Midbrain (tissue), 1 donor: Measurements from ENCODE around the gene HBG2.
"Not testable (repeated sequence)": the region's sequence is repeated elsewhere in the genome, so short reads cannot be mapped to it uniquely, and the experiment has no call there.

Experiments
- DNase-seq: peaks from one replicate; lab custom pipeline; 2025; lab: John Stamatoyannopoulos, UW

HBG2 gene

DNA sequence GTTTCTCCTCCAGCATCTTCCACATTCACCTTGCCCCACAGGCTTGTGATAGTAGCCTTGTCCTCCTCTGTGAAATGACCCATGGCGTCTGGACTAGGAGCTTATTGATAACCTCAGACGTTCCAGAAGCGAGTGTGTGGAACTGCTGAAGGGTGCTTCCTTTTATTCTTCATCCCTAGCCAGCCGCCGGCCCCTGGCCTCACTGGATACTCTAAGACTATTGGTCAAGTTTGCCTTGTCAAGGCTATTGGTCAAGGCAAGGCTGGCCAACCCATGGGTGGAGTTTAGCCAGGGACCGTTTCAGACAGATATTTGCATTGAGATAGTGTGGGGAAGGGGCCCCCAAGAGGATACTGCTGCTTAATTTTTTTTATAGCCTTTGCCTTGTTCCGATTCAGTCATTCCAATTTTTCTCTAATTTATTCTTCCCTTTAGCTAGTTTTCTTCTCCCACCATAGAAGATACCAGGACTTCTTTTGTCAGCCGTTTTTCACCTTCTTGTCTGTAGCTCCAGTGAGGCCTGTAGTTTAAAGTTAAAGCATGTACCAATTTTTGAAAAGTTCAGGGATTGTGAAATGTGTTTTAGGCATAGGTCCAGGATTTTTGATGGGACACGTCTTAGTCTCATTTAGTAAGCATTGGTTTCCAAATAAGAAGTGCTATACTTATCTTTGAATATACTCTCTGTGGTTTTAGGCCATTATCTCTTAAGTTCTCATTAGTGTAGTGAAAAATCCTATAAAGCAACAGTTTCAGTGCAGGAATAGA, at the start of gene HBG2:
Gene HBG2 (minus strand): TSS at position 136 of the 768 bp plus-strand sequence. CDS start 53 bp downstream, at position 83.
- DNase-seq = not testable (repeated sequence)

DNA sequence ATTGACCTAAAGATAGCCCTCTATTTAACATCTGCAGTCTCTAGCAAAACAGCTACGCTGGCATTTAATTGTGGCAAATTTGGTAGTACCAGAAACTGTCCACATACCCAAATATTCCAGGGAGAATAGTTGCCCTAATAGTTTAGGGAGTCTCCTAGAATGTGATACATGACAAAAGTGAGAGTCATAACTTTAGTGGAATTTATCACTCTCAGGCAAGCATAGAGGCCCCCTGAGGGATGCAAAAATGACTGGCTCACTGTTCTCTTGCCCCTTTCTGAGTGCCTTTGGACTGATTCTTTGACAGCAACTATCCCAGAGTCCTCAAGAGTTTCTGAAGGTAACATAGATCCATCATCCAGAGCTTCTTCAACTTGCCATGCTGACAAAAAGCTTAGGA, 49.5 kb upstream of the HBG2 start:
- no peak for DNase-seq

DNA sequence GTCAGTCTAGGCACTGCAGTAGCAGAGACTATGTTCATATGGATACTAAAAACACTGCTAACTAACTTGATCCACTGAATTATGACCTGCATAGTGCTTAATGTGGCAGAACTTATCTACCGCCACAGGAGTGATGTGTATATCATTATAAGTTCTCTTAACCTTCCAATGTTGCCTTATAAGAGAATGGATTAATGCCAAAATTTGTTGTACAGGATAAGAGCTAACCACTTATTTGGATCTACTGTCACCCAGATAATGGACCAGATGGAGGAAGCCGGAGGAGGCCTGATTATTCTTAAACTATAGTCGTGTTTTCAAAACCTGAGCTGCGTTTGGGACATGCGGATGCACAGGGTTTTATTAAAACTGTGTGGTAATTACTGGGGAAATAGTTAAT, 49.0 kb upstream of the HBG2 start:
- DNase-seq = no peak

DNA sequence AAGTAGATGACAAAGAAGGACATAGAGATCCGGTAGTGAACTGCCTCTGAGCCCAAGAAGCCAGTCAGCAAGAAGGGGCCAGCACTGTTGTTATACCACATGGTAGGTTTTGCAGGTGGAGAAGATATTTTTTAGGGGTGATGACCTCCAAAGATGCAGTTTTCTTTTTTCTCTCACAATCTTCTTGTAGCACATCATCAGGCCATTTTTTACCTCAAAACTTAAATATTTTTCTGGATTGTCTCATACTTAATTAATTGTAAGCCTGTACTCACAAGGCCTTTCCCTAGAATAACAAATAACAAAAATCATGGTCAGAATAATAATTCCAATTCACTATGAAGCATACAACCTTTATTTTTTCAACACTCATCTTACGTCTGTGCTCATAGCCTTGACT, 47.3 kb upstream of the HBG2 start, which contains the start of gene OR51B4:
Gene OR51B4 (minus strand): TSS at position 101 of the 400 bp plus-strand sequence. CDS start 0 bp downstream, at position 101.
- DNase-seq = no peak

DNA sequence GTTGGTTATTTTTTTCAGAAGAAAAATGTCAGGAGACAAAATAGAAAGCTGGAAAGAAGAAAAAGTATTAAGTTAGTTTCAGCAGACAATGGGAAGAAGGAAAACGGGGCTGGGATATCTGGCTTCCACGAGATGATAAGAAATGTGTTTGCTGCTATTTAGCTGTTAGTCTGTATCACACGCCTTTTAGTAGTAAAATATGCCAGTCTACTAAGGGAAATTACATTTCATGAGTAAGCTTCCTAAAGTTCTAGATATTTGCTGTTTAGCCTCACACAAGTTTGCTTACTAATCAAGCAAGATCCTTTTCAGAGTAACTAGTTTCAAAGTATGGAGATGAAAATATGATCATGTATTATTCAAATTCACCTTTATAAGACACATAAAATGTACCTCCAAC, 45.7 kb upstream of the HBG2 start:
- DNase-seq = no peak

DNA sequence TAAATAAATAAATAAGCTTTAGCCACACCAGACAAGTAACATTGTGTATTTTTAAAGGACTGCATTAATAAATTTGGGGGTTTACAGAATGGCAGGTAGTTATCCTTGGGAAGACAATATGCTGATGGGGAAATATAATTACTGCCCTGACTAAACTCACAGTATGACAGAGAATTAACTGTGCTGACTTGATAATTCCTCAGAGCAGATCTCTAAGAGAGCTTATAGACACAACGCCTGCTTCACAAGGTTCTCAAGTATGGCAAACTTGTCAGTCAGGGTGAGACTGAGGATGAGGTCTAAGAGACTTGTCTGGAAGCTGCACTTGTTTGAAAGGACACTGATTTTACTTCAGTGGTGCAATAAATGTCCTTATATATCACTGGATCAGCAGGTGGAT, 43.9 kb upstream of the HBG2 start:
- no peak for DNase-seq

DNA sequence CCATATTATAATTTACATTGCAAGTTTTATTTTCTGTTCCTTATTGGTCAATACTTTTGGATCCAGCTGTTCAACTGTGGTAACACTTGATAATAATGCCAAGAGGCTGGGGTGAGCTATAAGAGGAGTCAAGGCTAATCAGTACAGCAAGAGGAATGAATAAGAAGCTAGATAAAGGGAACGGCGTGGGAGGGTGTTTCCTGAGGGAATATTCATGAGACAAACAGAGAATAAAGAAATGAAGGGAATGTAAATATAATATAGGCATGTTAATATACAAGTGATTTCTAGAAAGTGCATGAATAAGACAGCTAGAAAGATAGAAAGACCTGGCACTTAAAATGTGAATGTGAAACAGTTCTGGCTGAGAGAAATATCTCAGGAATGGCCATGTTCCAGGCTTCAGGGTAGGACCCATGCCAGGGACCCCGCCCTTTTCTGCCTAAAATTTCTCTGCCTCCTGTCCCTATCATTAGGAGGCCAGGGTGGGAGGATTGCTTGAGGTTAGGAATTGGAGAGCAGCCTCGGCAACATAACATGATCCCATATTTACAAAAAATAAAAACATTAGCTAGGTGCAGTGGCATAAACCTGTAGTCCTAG, 43.2 kb upstream of the HBG2 start:
- no peak for DNase-seq

DNA sequence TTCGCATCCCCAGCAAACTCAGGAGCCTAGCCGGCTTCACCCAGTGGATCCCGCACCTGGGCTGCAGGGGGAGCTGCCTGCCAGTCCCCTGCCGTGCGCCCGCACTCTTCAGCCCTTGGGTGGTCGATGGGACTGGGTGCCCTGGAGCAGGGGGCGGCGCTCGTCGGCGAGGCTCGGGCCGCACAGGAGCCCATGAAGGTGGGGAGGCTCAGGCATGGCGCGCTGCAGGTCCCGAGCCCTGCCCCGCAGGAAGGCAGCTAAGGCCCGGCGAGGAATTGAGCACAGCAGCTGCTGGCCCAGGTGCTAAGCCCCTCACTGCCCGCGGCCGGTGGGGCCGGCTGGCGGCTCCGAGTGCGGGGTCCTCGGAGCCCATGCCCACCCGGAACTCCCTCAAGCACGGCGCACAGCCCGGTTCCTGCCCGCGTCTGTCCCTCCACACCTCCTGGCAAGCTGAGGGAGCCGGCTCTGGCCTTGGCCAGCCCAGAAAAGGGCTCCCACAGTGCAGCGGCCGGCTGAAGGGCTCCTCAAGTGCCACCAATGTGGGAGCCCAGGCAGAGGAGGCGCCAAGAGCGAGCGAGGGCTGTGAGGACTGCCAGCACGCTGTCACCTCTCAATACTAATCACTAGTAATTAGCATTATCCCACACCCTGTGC, 39.9 kb upstream of the HBG2 start:
- not testable (repeated sequence) for DNase-seq

DNA sequence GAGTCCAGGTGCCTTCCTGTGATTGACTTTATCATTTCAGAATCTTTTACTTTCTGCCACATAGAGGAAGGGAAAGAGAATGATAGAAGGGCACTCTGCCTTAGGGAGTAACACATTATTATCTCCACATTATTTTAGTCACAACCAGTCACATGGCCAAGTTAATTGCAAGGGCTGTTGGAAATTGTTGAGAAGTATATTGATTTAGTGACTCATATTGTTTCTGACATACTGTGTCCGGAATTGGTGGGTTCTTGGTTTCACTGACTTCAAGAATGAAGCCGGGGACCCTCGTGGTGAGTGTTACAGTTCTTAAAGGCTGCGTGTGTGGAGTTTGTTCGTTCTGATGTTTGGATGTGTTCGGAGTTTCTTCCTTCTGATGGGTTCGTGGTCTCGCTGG, 38.4 kb upstream of the HBG2 start:
- no peak for DNase-seq

DNA sequence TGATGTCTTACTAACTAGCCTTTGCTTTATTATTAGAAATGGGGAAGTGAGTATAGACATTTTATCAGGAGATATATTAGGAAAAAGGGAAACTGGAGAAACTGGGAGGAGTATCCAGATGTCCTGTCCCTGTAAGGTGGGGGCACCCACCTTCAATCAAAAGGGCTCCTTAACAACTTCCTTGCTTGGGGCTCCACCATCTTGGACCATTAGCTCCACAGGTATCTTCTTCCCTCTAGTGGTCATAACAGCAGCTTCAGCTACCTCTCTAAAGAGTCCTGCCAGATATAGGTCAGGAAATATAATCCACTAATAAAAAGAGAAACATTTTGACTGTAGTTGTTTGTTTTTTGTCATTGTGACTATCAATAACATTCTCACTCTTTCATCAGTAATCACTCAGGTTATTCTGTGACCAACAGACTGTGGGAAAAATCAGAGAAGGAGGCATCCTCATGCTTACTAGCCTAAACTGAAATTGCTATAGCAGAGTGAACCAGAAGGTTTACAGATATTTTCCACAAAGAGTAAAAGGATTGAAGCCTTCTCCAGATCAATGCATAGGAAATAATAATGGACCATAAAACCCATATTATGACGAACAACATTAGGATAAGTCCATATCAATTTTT, 36.7 kb upstream of the HBG2 start:
- no peak for DNase-seq

DNA sequence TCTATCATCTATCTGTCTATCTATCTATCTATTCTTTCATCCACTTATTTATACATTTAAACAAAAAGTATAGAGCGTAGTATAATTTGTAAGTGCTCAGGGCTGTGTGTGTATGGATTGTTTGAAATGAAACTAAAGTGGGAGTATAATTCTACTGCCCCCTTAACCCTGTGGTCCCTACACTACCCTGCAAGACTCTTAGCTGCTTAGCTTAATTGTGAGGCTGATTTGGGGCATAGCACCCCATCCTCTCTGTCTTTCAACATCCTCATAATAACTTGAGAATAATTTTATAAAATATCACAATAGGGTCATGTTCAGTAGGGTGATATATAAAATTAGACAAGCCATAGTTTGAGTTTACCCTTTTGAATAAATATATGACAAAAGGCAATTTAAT, 35.5 kb upstream of the HBG2 start:
- no peak for DNase-seq

DNA sequence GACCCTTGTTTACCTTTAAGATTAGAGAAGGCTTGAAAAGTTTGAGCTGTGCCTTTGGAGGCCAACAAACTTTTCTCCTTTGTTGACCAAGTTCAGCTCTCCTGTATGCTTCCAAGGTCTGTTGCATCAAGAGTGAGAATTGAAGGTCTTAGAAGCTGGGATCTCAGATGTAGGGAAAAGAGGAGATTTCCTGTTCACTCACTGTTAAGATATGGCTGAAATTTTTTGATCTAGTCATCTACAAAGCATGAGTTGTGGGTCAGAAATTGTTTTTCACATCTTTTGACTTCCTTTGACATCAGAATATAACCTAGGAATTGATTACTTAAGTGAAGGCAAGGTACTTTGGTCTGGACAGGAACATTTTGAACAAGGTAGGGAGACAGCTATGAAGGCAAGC, 35.1 kb upstream of the HBG2 start:
- no peak for DNase-seq

DNA sequence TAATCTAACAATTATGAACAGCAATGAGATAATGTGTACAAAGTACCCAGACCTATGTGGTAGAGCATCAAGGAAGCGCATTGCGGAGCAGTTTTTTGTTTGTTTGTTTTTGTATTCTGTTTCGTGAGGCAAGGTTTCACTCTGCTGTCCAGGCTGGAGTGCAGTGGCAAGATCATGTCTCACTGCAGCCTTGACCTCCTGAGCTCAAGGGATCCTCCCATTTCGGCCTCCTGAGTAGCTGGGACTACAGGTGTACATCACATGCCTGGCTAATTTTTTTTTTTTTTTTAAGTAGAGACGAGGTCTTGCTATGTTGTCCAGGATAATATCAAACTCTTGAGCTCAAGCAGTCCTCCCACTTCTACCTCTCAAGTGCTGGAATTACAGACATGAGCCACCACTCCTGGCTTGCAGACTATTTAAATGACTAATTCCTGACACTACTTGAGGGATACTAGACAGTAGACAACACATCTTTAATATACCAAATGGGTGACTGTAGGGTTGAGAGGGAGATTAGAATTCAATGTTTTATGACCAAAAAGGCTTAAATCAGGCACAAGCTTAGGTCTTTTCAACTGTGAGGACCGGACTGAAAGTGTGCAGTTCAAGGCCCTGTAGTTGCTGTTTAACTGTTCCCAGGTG, 34.4 kb upstream of the HBG2 start:
- DNase-seq = no peak

DNA sequence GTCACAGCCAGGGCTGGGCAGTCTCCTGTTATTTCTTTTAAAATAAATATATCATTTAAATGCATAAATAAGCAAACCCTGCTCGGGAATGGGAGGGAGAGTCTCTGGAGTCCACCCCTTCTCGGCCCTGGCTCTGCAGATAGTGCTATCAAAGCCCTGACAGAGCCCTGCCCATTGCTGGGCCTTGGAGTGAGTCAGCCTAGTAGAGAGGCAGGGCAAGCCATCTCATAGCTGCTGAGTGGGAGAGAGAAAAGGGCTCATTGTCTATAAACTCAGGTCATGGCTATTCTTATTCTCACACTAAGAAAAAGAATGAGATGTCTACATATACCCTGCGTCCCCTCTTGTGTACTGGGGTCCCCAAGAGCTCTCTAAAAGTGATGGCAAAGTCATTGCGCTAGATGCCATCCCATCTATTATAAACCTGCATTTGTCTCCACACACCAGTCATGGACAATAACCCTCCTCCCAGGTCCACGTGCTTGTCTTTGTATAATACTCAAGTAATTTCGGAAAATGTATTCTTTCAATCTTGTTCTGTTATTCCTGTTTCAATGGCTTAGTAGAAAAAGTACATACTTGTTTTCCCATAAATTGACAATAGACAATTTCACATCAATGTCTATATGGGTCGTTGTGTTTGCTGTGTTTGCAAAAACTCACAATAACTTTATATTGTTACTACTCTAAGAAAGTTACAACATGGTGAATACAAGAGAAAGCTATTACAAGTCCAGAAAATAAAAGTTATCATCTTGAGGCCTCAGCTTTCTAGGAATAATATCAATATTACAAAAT, 33.7 kb upstream of the HBG2 start:
- DNase-seq = no peak

DNA sequence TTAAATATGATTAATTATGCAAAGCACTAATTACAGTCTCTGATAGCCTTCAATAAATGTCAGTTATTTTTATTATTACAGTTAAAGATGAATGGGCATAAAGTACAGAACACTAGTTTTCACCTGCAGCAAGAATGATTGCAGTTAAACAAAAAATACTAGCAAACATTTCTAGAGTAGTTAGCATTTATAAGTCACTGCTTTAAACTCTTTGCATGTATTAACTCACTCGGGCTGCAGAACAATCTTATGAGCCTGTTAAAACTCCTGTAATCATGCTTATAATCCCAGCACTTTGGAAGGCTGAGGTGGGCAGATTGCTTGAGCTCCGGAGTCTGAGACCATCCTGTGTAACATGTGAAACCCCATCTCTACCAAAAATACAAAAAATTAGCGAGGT, 32.3 kb upstream of the HBG2 start:
- DNase-seq = no peak

DNA sequence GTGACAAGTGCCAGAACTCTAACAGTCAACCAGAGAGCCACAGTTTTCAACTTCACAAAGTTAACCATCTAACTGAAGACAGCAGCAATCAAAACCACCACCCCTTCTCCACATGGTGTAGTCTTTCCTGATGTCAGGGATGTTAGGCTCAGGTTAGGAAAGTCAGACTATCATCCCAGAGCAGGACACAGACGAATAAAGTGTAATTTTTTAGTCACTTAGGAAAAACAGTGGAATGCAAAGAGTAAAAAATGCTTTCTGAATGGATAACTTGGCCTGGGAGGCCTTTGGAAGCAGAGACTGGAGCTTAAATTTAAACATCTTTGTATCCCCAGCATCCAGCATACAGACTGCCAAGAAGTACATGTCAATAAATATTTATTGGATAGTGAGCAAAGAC, 31.8 kb upstream of the HBG2 start:
- DNase-seq = no peak

DNA sequence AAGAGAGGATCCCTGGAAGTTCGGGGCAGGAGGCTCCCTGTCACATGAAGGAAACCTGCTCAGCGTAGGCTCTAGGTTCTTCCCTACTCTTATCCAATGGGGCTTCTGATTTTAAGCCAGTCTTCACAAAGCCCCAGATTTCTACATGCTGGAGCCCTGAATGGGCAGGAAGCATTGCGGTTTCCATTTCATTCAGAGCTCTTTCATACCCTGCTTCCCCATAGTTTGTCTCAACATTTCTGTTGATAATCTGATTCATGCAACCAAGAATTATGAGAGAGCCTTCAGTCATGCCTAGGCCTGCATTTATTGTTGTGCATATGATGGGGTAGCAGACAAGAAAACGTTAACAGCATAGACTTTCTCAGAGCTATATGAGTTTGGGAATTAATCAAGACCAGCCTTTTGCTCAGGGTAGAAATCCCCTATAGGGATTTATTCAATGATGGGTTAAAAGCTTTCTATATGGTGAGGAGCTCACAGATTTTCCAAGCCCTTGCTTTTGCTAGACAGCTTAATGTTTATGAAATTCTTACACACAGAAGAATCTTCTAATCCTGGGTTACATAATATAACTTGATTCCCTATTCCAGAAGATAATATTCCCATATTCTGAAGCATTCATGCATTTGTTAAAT, 31.2 kb upstream of the HBG2 start:
- no peak for DNase-seq

DNA sequence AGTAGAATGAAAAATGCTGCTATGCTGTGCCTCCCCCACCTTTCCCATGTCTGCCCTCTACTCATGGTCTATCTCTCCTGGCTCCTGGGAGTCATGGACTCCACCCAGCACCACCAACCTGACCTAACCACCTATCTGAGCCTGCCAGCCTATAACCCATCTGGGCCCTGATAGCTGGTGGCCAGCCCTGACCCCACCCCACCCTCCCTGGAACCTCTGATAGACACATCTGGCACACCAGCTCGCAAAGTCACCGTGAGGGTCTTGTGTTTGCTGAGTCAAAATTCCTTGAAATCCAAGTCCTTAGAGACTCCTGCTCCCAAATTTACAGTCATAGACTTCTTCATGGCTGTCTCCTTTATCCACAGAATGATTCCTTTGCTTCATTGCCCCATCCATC, 30.1 kb upstream of the HBG2 start:
- DNase-seq = no peak

DNA sequence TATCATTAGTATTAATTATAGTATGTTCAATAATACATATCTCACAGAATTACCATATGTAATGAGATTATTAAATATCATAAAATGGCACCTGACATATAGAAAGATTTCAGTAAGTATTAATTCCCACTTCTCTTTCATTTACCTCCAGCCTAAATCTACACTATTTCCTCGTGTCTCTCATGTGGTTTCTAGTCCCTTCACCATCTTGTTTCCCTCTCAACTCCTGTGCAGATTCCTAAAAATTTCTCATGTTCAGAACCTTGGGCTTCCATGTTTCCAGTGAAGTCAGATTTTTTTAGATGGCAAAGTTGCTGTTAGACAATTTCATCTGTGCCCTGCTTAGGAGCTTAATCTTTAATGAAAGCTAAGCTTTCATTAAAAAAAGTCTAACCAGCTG, 29.3 kb upstream of the HBG2 start:
- DNase-seq = no peak

DNA sequence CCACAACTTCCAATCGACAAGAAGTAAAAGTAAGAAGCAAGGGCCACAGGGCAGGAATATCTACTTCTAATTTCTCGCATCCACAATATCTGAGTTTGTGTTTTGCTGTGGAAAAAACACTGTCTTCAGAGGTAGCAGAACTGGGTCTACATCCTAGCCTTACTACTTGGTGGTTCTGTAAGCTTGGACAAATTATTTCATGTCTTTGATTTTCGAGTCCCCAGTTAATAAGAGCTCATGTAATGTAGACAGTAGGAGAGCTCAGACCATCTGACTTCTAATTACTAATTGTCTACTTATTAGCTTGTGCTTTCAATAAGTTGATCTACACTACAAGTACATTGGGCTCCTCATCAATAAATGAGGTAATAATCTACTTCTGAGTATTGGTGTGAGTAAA, 28.5 kb upstream of the HBG2 start:
- no peak for DNase-seq

DNA sequence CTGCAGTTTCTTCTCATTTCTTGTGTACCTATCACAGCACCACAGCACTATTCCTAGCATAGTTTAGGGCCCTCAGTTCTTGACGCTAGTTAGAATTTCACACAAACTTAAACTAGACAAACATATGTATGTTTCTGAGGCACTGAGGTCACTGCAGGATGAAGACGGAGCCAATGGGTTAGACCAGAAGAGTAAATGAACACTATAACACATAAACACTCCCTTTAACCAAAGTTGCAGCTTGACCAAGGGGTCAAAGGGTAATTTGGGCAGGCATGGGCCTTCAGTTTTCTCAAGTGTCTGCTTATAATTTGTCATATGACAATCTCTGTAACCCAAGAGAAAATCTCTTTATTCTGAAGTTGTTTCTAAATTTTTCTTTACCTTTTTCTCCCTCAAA, 28.0 kb upstream of the HBG2 start:
- no peak for DNase-seq
